Nephron (organoid): ENCODE data around the gene PSAPL1.

ENCODE experiments used
- H3K27ac Mint-ChIP-seq, 3 experiments: 2 replicates each; pipeline ENCODE4 v1.8.0; 2020; ENCODE audit warnings: mixed read lengths in 3 of 3, mild to moderate bottlenecking in 2 of 3, moderate library complexity in 1 of 3
- H3K27me3 Mint-ChIP-seq: 2 replicates; pipeline ENCODE4 v1.8.0; 2021; ENCODE audit warnings: low read depth, mild to moderate bottlenecking, moderate library complexity, mixed read lengths
- H3K36me3 Mint-ChIP-seq: 2 replicates; pipeline ENCODE4 v1.8.0; 2020; ENCODE audit warnings: low read depth, mixed read lengths
- H3K4me1 Mint-ChIP-seq: 2 replicates; pipeline ENCODE4 v1.8.0; 2020; ENCODE audit warnings: mixed read lengths
- H3K4me3 Mint-ChIP-seq, 3 experiments: 2 replicates each; pipeline ENCODE4 v1.8.0; 2020; ENCODE audit warnings: mild to moderate bottlenecking in 3 of 3, mixed read lengths in 3 of 3, moderate library complexity in 2 of 3
- H3K9me3 Mint-ChIP-seq: 2 replicates; pipeline ENCODE4 v1.8.0; 2020; ENCODE audit warnings: mixed read lengths
- TF ChIP-seq, protein P1 (sequence below), 3 experiments: fragments of 200-600 bp; sonication (generic); IDR thresholded peaks; one replicate each; pipeline ENCODE4 v1.5.0; 2021; ENCODE audit warnings: antibody characterized with exemption in 3 of 3; ENCODE audit not compliant: unreplicated experiment in 3 of 3

PSAPL1 gene

DNA sequence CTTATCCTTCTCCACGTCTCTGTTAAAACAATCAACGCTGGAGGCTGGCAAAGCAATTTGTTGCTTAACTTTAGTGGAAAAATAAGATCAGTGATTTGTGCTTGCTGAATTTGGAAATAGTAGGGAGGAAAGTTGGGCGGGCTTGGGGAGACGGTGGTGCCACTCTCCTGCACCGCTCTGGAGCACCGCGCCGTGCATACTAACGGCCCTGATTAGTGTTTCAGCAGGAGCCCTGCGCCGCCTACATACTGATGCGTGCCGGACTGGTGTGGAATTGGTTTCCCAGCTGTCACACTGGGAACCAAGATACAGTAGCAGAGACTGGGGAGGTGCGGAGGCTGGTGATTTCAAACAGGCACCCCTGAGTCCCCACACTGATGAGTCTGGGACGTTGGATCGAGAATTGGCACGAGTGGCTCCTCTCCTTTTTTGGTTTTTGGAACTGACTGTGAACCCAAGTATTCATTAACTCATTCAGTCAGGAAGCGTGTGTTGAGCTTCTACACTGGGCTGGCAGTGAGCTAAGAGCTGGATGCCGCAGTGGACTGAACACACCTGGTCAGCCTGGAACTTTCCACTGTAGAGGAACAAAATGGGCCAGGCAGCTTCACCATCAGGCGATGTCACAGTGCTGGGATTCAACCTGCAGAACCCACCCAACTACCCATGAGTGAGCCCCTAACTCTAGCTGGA lies 29.0 kb upstream of the PSAPL1 start:
- H3K4me3 Mint-ChIP-seq: no peak overlapping the region
- H3K27me3 Mint-ChIP-seq: peaks cover 10% of the 10 kb centered on the region
- peaks cover 44% of the 10 kb centered on the region for H3K4me1 Mint-ChIP-seq
- no peaks in the 10 kb centered on the region for H3K9me3 Mint-ChIP-seq
- H3K36me3 Mint-ChIP-seq: no peaks in the 10 kb centered on the region
- TF ChIP-seq, protein P1, sequence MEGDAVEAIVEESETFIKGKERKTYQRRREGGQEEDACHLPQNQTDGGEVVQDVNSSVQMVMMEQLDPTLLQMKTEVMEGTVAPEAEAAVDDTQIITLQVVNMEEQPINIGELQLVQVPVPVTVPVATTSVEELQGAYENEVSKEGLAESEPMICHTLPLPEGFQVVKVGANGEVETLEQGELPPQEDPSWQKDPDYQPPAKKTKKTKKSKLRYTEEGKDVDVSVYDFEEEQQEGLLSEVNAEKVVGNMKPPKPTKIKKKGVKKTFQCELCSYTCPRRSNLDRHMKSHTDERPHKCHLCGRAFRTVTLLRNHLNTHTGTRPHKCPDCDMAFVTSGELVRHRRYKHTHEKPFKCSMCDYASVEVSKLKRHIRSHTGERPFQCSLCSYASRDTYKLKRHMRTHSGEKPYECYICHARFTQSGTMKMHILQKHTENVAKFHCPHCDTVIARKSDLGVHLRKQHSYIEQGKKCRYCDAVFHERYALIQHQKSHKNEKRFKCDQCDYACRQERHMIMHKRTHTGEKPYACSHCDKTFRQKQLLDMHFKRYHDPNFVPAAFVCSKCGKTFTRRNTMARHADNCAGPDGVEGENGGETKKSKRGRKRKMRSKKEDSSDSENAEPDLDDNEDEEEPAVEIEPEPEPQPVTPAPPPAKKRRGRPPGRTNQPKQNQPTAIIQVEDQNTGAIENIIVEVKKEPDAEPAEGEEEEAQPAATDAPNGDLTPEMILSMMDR (IDR thresholded peaks at IDR 0.05; ENCODE audit: unreplicated experiment in 3 of 3): no peak
- H3K27ac Mint-ChIP-seq: peak overlapping the region in 2 of 3 experiments; percentile 32 to 59

GRCh38 chr4:7462509-7462971 lies 27.8 kb upstream of the PSAPL1 start:
- Mint-ChIP-seq H3K4me3 (no peak overlapping the region), H3K27me3 (peaks cover 10% of the 10 kb centered on the region), H3K9me3 (no peaks in the 10 kb centered on the region), H3K36me3 (no peaks in the 10 kb centered on the region), H3K27ac (no peak overlapping the region), H3K4me1 (peaks cover 44% of the 10 kb centered on the region)
- TF ChIP-seq, protein P1 (IDR thresholded peaks at IDR 0.05; ENCODE audit: unreplicated experiment in 3 of 3): no peak

- Mint-ChIP-seq H3K27me3 (peaks cover 10% of the 10 kb centered on the region), H3K36me3 (no peaks in the 10 kb centered on the region), H3K9me3 (no peaks in the 10 kb centered on the region), H3K4me1 (peaks cover 44% of the 10 kb centered on the region), H3K27ac (peak overlapping the region in 2 of 3 experiments; percentile 42 to 90), H3K4me3 (peak overlapping the region in 1 of 3 experiments; percentile 17)
- TF ChIP-seq, protein P1 (IDR thresholded peaks at IDR 0.05; ENCODE audit: unreplicated experiment in 3 of 3): peak in 1 of 3 experiments; percentile 29
These were observed 26.5 kb upstream of the PSAPL1 start for GRCh38 chr4:7461230-7461629.

DNA sequence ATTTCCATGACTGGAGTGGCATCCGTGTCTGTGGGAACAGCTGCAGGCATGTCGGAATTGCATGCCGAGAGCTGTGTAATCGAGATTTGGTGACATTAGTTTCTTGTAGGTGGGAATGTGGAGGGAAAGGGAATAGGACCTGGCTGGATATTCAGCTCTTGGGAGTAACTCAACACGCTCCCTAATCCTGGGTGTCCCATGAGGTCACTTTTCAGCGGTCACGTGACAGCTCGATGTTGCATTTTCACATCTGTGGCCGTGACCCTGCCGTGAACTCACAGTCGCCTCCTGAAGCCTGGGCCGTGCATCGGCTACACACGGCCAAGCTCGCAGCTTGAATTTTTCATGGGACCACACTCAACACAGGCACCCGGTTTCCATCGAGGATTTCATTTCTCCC lies 25.8 kb upstream of the PSAPL1 start:
- TF ChIP-seq, protein P1 (IDR thresholded peaks at IDR 0.05; ENCODE audit: unreplicated experiment in 3 of 3): no peak
- no peaks in the 10 kb centered on the region for H3K36me3 Mint-ChIP-seq
- H3K9me3 Mint-ChIP-seq: no peaks in the 10 kb centered on the region
- H3K27me3 Mint-ChIP-seq: peaks cover 10% of the 10 kb centered on the region
- peaks cover 44% of the 10 kb centered on the region for H3K4me1 Mint-ChIP-seq
- peak overlapping the region in 2 of 3 experiments; percentile 8 to 34 for H3K4me3 Mint-ChIP-seq
- H3K27ac Mint-ChIP-seq: peak overlapping the region; percentile 47 to 90 (median 79)

DNA sequence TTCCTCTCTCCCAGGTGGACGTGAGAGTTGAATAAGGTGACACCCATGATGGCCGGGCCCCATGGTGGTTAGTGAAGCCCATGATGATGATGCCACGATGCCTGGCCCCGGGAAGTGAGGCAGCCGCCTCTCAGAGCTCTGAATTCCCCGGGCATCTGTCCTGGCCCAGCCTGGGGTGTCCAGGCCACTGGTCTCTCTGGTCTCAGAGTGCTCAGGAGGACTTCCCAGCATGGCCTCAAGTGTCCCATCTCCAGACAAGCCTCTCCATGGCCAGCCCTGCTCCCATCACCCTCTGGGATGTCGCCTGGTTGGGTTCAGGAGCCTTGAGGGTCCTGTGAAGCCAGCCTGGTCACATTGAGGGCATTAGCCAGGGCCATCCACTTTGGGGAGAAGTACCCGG lies 24.7 kb upstream of the PSAPL1 start:
- Mint-ChIP-seq H3K36me3 (no peaks in the 10 kb centered on the region), H3K27me3 (peaks cover 10% of the 10 kb centered on the region), H3K9me3 (no peaks in the 10 kb centered on the region), H3K4me1 (peaks cover 44% of the 10 kb centered on the region), H3K27ac (no peak overlapping the region), H3K4me3 (no peak overlapping the region)
- TF ChIP-seq, protein P1 (IDR thresholded peaks at IDR 0.05; ENCODE audit: unreplicated experiment in 3 of 3): no peak

DNA sequence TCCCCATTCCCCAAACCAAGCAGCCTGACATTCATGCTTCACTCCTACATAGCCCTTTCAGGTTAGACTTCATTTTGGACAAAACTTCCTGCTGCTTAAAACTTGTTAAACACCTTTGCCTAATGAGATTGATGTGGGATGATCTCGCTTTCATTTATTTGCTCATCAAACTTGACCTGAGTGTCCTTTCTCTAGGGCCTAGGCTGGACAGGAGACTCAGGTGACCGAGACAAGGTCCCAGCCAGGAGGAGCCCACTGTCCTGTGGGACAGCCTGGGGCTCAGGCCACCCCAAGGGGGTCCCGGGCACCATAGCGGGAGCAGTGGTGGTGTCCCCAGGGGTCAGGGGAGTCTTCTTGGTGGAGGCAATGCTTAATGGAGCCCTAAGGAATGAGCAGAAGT lies 23.7 kb upstream of the PSAPL1 start:
- Mint-ChIP-seq H3K27me3 (peaks cover 10% of the 10 kb centered on the region), H3K36me3 (no peaks in the 10 kb centered on the region), H3K4me1 (peaks cover 34% of the 10 kb centered on the region), H3K9me3 (no peaks in the 10 kb centered on the region), H3K4me3 (no peak overlapping the region), H3K27ac (no peak overlapping the region)
- TF ChIP-seq, protein P1 (IDR thresholded peaks at IDR 0.05; ENCODE audit: unreplicated experiment in 3 of 3): no peak
